ENCODE results near the gene CEACAM21. TPM values are rescaled to one million over a fixed set of nuclear protein-coding genes. Genes with fewer than 3 reads are reported as not detected.
A peak's percentile ranks its signal among the peaks of the same experiment; 100 is the strongest.

The CEACAM21 gene
- total and polyA plus RNA-seq, 2 experiments from 2014 or later: 2.2 to 2.8 TPM

- Histone ChIP-seq H3K4me3 (no peak overlapping the region), H3K4me1 (ENCODE audit: low read depth) (no peaks in the 10 kb centered on the region), H3K27ac (no peak overlapping the region), H3K27me3 (no peaks in the 10 kb centered on the region), H3K36me3 (no peaks in the 10 kb centered on the region), H3K9me3 (ENCODE audit: low read depth) (no peaks in the 10 kb centered on the region)
- no peak for TF ChIP-seq CTCF (IDR thresholded peaks at IDR 0.05; ENCODE audit: low read depth, low read length)
- no peak for DNase-seq (ENCODE audit: low read depth in 1 of 2, low spot score in 1 of 2)
These were observed 13.4 kb downstream of the CEACAM21 start for GRCh38 chr19:41589371-41589770.

DNA sequence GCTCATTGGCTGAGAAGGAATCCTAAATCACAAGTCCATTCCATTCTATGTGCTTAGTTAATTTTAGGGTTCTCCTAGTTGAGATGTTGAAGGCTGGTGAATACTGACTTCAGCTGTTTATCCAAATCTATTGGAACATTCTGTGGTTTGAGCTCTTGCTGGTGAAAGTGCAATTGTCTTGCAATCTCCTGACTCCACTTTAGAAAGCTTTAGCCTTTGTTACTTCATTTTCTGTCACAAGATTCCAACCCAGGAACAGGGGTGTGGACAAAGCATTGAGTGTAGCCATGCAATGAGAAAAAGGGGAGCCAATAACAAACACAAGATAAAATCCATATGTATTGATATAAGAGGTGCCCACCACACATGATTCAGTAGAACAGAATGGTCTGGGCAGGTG lies 15.0 kb downstream of the CEACAM21 start:
- DNase-seq (ENCODE audit: low read depth in 1 of 2, low spot score in 1 of 2): no peak
- Histone ChIP-seq H3K27me3 (no peaks in the 10 kb centered on the region), H3K27ac (no peak overlapping the region), H3K4me1 (ENCODE audit: low read depth) (no peaks in the 10 kb centered on the region), H3K36me3 (no peaks in the 10 kb centered on the region), H3K4me3 (no peak overlapping the region), H3K9me3 (ENCODE audit: low read depth) (no peaks in the 10 kb centered on the region)
- TF ChIP-seq CTCF (IDR thresholded peaks at IDR 0.05; ENCODE audit: low read depth, low read length): no peak

DNA sequence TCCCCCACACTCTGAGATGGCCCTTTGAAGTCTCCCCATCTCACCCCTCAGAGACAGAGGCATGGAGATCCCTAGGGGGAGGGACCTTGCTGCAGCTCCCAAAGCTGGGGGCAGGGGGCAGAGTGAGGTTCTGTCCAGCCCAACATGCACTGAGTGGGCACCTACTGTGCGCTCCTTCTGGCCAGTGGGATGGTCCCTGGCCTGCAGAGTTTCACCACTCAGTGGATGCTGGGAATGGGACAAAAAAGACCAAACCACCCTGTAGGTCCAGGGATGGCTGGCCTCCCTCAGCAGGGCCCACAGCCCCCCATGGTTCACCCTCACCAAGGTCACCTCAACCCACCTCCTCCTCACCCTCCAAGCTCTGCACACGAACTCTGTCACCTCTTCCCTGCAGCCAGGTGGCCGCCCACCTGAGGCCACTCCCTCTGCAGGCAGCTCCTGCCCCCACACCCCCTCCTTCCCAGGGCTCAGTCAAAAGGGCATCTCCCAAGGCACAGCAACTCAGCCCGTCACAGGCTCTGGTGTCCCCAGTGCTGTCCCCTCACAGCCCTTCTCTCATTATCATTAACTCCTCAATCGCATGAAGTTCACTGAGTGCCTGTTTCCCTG lies 16.1 kb downstream of the CEACAM21 start:
- Histone ChIP-seq H3K27ac (no peak overlapping the region), H3K4me3 (no peak overlapping the region), H3K36me3 (no peaks in the 10 kb centered on the region), H3K4me1 (ENCODE audit: low read depth) (no peaks in the 10 kb centered on the region), H3K27me3 (no peaks in the 10 kb centered on the region), H3K9me3 (ENCODE audit: low read depth) (no peaks in the 10 kb centered on the region)
- TF ChIP-seq CTCF (IDR thresholded peaks at IDR 0.05; ENCODE audit: low read depth, low read length): no peak
- DNase-seq (ENCODE audit: low read depth in 1 of 2, low spot score in 1 of 2): no peak

- Histone ChIP-seq H3K9me3 (ENCODE audit: low read depth) (no peaks in the 10 kb centered on the region), H3K27ac (no peak overlapping the region), H3K4me3 (no peak overlapping the region), H3K27me3 (no peaks in the 10 kb centered on the region), H3K4me1 (ENCODE audit: low read depth) (no peaks in the 10 kb centered on the region), H3K36me3 (no peaks in the 10 kb centered on the region)
- TF ChIP-seq CTCF (IDR thresholded peaks at IDR 0.05; ENCODE audit: low read depth, low read length): peak; percentile 75
- peak; percentile 49 to 88 for DNase-seq (ENCODE audit: low read depth in 1 of 2, low spot score in 1 of 2)
These were observed 19.4 kb downstream of the CEACAM21 start for GRCh38 chr19:41595258-41595889.

DNA sequence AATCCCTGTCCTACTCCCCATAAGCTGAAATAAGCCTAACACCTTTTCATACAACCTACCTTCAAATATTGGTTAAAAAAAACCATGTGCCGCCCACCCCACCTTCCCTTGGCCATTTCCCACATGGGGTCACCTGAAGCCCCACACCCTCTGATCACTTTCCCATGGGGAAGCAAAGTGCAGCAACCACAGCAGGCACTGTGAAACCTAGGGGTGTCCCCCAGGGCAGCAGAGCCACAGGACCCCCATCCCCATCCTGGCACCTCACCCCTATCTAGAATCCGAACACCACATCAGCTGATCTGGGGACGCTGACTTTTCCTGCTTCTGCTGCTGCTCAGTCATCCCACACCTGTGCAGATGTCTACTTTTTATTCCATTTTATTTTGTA lies 19.9 kb downstream of the CEACAM21 start:
- Histone ChIP-seq H3K27ac (no peak overlapping the region), H3K36me3 (no peaks in the 10 kb centered on the region), H3K27me3 (no peaks in the 10 kb centered on the region), H3K4me1 (ENCODE audit: low read depth) (no peaks in the 10 kb centered on the region), H3K4me3 (no peak overlapping the region), H3K9me3 (ENCODE audit: low read depth) (no peaks in the 10 kb centered on the region)
- TF ChIP-seq CTCF (IDR thresholded peaks at IDR 0.05; ENCODE audit: low read depth, low read length): no peak
- no peak for DNase-seq (ENCODE audit: low read depth in 1 of 2, low spot score in 1 of 2)

Measured in cardiac muscle cell (in vitro differentiated cells and primary cell).